Panc1 (cell line): ENCODE results near the gene VPS11. TPM values are rescaled to one million over a fixed set of nuclear protein-coding genes. Genes with fewer than 3 reads are reported as not detected.

Experiments
- ATAC-seq: fragments of 200-7000 bp; cut with Tn5 transposase; 2 replicates; pipeline ENCODE4 v1.9.1; 2020; ENCODE audit warnings: mild to moderate bottlenecking, moderate library complexity
- Bru-seq: library from RNA; stranded (reverse); fragments of 400-500 nt; gene quantifications from one replicate; lab custom pipeline; 2021; lab: Mats Ljungman, UMichigan
- BruChase-seq, 2 experiments: library from RNA; stranded (reverse); fragments of 400-500 nt; gene quantifications; one replicate each; lab custom pipeline; 2021; lab: Mats Ljungman, UMichigan
- BruUV-seq: library from RNA; stranded (reverse); fragments of 400-500 nt; replicated peaks from 2 replicates; lab custom pipeline; 2021; lab: Mats Ljungman, UMichigan
- CTCF ChIA-PET: fragments of 300-600 bp; sonication (Branson Sonifier 250); formaldehyde crosslinking; loops from one replicate; lab custom pipeline; 2022; ENCODE audit warnings: antibody characterized with exemption; lab: Charles Lee
- POLR2A ChIA-PET: fragments of 300-600 bp; sonication (Branson Sonifier 250); formaldehyde crosslinking; loops from one replicate; lab custom pipeline; 2022; ENCODE audit warnings: antibody characterized with exemption; lab: Charles Lee
- DNase-seq: peaks from one replicate; pipeline ENCODE4 v3.0.0-alpha.2; 2010; ENCODE audit warnings: low read depth, low spot score
- H3K27ac ChIP-seq: 2 replicates; pipeline ENCODE4 v1.5.1; 2011; ENCODE audit warnings: mild to moderate bottlenecking, low read length, inconsistent platforms
- H3K27me3 ChIP-seq: fragments of 200-500 bp; sonication (Bioruptor generic); 2 replicates; pipeline ENCODE4 v1.6.0; 2014; ENCODE audit warnings: low read length, inconsistent platforms; ENCODE audit not compliant: control insufficient read depth, insufficient read depth
- H3K36me3 ChIP-seq: fragments of 200-500 bp; sonication (Bioruptor generic); 2 replicates; pipeline ENCODE4 v1.5.1; 2014; ENCODE audit warnings: inconsistent platforms, mild to moderate bottlenecking, low read length, moderate library complexity; ENCODE audit not compliant: control insufficient read depth, insufficient read depth
- H3K4me1 ChIP-seq: 2 replicates; pipeline ENCODE4 v1.5.1; 2011; ENCODE audit warnings: inconsistent platforms, mild to moderate bottlenecking, low read length, moderate library complexity; ENCODE audit not compliant: control insufficient read depth, insufficient read depth
- H3K4me3 ChIP-seq, 2 experiments: 2 replicates each; pipeline ENCODE4 v1.5.1; 2011 to 2012; ENCODE audit warnings: low read depth in 2 of 2, low read length in 2 of 2, mild to moderate bottlenecking in 2 of 2, inconsistent platforms in 1 of 2, moderate library complexity in 1 of 2
- H3K9me3 ChIP-seq: fragments of 200-500 bp; sonication (Bioruptor generic); 2 replicates; pipeline ENCODE4 v1.5.1; 2014; ENCODE audit warnings: low read depth, mild to moderate bottlenecking, inconsistent platforms, low read length, moderate library complexity; ENCODE audit not compliant: control insufficient read depth, insufficient read depth
- CTCF ChIP-seq: fragments of 450-650 bp; IDR thresholded peaks from 2 replicates; pipeline ENCODE4 v1.5.1; 2017; ENCODE audit warnings: mild to moderate bottlenecking
- POLR2AphosphoS5 ChIP-seq: IDR thresholded peaks from 2 replicates; pipeline ENCODE4 v1.6.1; 2012; ENCODE audit warnings: mild to moderate bottlenecking, low read depth, low read length, moderate library complexity
- REST ChIP-seq, 2 experiments: IDR thresholded peaks; 2 replicates each; pipeline ENCODE4 v1.6.1; 2011 to 2012; ENCODE audit warnings: low read depth in 2 of 2, control low read depth in 1 of 2, low read length in 1 of 2, mild to moderate bottlenecking in 1 of 2, moderate library complexity in 1 of 2; ENCODE audit not compliant: insufficient read depth in 1 of 2
- SIN3A ChIP-seq: IDR thresholded peaks from 2 replicates; pipeline ENCODE4 v1.6.1; 2012; ENCODE audit warnings: low read depth, mild to moderate bottlenecking, low read length, moderate library complexity, borderline replicate concordance; ENCODE audit not compliant: insufficient read depth
- TCF7L2 ChIP-seq: IDR thresholded peaks from 2 replicates; pipeline ENCODE4 v1.6.1; 2011; ENCODE audit warnings: mild to moderate bottlenecking, low read depth, low read length, inconsistent platforms
- in situ Hi-C: cut with HindIII; loops from 2 replicates; pipeline ENCODE4 v1.10.0; 2016; ENCODE audit warnings: low sequenced_read_pairs, low pct_unique_long_range_greater_than_20kb
- intact Hi-C: fragments of 100-400 bp; cut with micrococcal nuclease; formaldehyde crosslinking; loops from one replicate; pipeline ENCODE4 v1.10.0; 2022; ENCODE audit not compliant: unreplicated experiment
- long read RNA-seq: library from polyadenylated mRNA; unstranded; transcript quantifications from one replicate; pipeline ENCODE4 v2.0.0, GENCODE V29; 2021; ENCODE audit not compliant: unreplicated experiment
- polyA plus RNA-seq: library from polyadenylated mRNA; unstranded; fragments of >200 nt; gene quantifications from one replicate; pipeline ENCODE4 v1.2.1, GENCODE V29; 2012; ENCODE audit warnings: missing spikeins; ENCODE audit not compliant: insufficient read length
- total RNA-seq: library from RNA; stranded (reverse); gene quantifications from one replicate; pipeline ENCODE4 v1.2.1, GENCODE V29; 2021; ENCODE audit not compliant: unreplicated experiment

Gene VPS11
- total RNA-seq (28.2 TPM), Bru-seq, nascent RNA (percentile 76 among the genes with signal in this experiment), BruChase-seq, experiment 1, labeled RNA remaining after a 2-hour chase (percentile 76 among the genes with signal in this experiment), BruChase-seq, experiment 2, labeled RNA remaining after a 6-hour chase (percentile 80 among the genes with signal in this experiment)
- polyA plus RNA-seq, result 28.5 TPM
- long read RNA-seq, transcript VPS11-208 (16 exons, 3,313 nt), result major isoform, 25 of 62 reads
- long read RNA-seq, partial matches to known transcripts, result 22 of 62 reads
- long read RNA-seq, other reads (novel, unspliced or antisense), result 14 of 62 reads

- DNase-seq (peak; percentile 82), ATAC-seq (peak; percentile 99)
- ChIA-PET POLR2A (interaction anchor here (0.6 to 0.9 kb wide), 4 partner anchors 9 to 35 kb away, joined by 3 to 4 read pairs (median 3); partner anchors contain the start of gene HMBS), CTCF (interaction anchor here (1.6 kb wide), 1 partner anchor 271 kb away, joined by 5 read pairs; no protein-coding TSS in a partner anchor)
- Histone ChIP-seq H3K36me3 (peaks cover 7% of the 10 kb centered on the region; the same call in 1 of the 2 replicates), H3K4me3 (peak within 1 kb of the TSS; percentile 73 to 97), H3K27me3 (no peaks in the 10 kb centered on the region), H3K27ac (peak within 1 kb of the TSS; percentile 88), H3K9me3 (no peaks in the 10 kb centered on the region), H3K4me1 (peaks cover 8% of the 10 kb centered on the region; the same call in 1 of the 2 replicates)
- TSS peak; percentile 84 for BruUV-seq
- in situ Hi-C loops (no loop called here), intact Hi-C loops (no loop called here)
- peak; percentile 98 for TF ChIP-seq SIN3A
- no peak for TF ChIP-seq REST (IDR thresholded peaks at IDR 0.05; ENCODE audit: insufficient read depth in 1 of 2, low read depth in 2 of 2, low read length in 1 of 2)
- TF ChIP-seq POLR2AphosphoS5, result peak; percentile 90
These were observed at the start of gene VPS11 for GRCh38 chr11:119067371-119068222. VPS11 (plus strand) TSS chr11:119067818; CDS start chr11:119067824, 6 bp downstream.

GRCh38 chr11:119018074-119018938 is 49.3 kb upstream of the VPS11 start, which contains the start of the genes RPS25 and TRAPPC4:
RPS25 (minus strand) TSS chr11:119018343; CDS start chr11:119018284, 59 bp downstream.
TRAPPC4 (plus strand) TSS chr11:119018766; CDS start chr11:119018796, 30 bp downstream.
- ChIA-PET POLR2A (interaction anchor here (0.7 to 0.9 kb wide), 2 partner anchors 84 to 344 kb away, joined by 3 read pairs; no protein-coding TSS in a partner anchor), CTCF (interaction anchor here (0.6 kb wide), 3 partner anchors 12 to 310 kb away, joined by 4 read pairs; no protein-coding TSS in a partner anchor)
- peak; percentile 93 for ATAC-seq
- H3K36me3 ChIP-seq, result peaks cover 26% of the 10 kb centered on the region
- TF ChIP-seq CTCF, result no peak
- TF ChIP-seq REST (IDR thresholded peaks at IDR 0.05; ENCODE audit: insufficient read depth in 1 of 2, low read depth in 2 of 2, low read length in 1 of 2), result peak in 1 of 2 experiments; percentile 32; a peak in 1 of 4 replicates
- TF ChIP-seq TCF7L2, result peak; percentile 89
- peak; percentile 98 for TF ChIP-seq POLR2AphosphoS5
- TF ChIP-seq SIN3A, result peak; percentile 64
- H3K27me3 ChIP-seq, result no peaks in the 10 kb centered on the region
- in situ Hi-C loops (loop anchor here (5.0 kb wide), 1 partner anchor 226 kb away; the partner anchor contains the start of gene DDX6), intact Hi-C loops (no loop called here)
- peak; percentile 95 for DNase-seq
- H3K4me3 ChIP-seq, result peak within 1 kb of the TSS; percentile 67 to 85
- H3K4me1 ChIP-seq, result peaks cover 31% of the 10 kb centered on the region
- peak within 1 kb of the TSS; percentile 99 for H3K27ac ChIP-seq
- no TSS peak for BruUV-seq
- no peaks in the 10 kb centered on the region for H3K9me3 ChIP-seq
